MM.1S (cell line): ENCODE measurements around the gene LRRC1.

ENCODE experiments used
- DNase-seq: peaks from one replicate; pipeline ENCODE4 v3.0.0-alpha.2; 2015
- H2AFZ ChIP-seq: fragments of 300-600 bp; sonication (generic); 2 replicates; pipeline ENCODE4 v1.6.0; 2016; ENCODE audit warnings: antibody characterized with exemption, low read length
- H3F3A ChIP-seq: fragments of 300-600 bp; sonication (generic); 2 replicates; pipeline ENCODE4 v1.6.1; 2016; ENCODE audit warnings: mild to moderate bottlenecking, antibody characterized with exemption, low read length, moderate library complexity, mixed read lengths; ENCODE audit not compliant: insufficient read depth
- H3K27ac ChIP-seq: fragments of 300-600 bp; sonication (generic); 2 replicates; pipeline ENCODE4 v1.5.1; 2016; ENCODE audit warnings: mild to moderate bottlenecking, low read length
- H3K27me3 ChIP-seq: fragments of 300-600 bp; sonication (generic); replicated peaks from 2 replicates; pipeline ENCODE4 v1.6.0; 2016; ENCODE audit warnings: low read length; ENCODE audit not compliant: insufficient read depth
- H3K36me3 ChIP-seq: fragments of 300-600 bp; sonication (generic); replicated peaks from 2 replicates; pipeline ENCODE4 v1.6.1; 2016; ENCODE audit warnings: mild to moderate bottlenecking, low read length, mixed read lengths; ENCODE audit not compliant: insufficient read depth
- H3K4me1 ChIP-seq: fragments of 300-600 bp; sonication (generic); 2 replicates; pipeline ENCODE4 v1.6.1; 2016; ENCODE audit warnings: low read length, mixed read lengths
- H3K4me2 ChIP-seq: fragments of 300-600 bp; sonication (generic); 2 replicates; pipeline ENCODE4 v1.6.0; 2016; ENCODE audit warnings: low read depth, low read length
- H3K4me3 ChIP-seq: fragments of 300-600 bp; sonication (generic); 2 replicates; pipeline ENCODE4 v1.5.1; 2016; ENCODE audit warnings: low read length, mixed read lengths
- H3K79me2 ChIP-seq: fragments of 300-600 bp; sonication (generic); 2 replicates; pipeline ENCODE4 v1.6.1; 2016; ENCODE audit warnings: mixed run types, low read length, mixed read lengths
- H3K9ac ChIP-seq: fragments of 300-600 bp; sonication (generic); 2 replicates; pipeline ENCODE4 v1.6.1; 2016; ENCODE audit warnings: low read length, mixed read lengths
- H3K9me2 ChIP-seq: fragments of 300-600 bp; sonication (generic); replicated peaks from 2 replicates; pipeline ENCODE4 v1.6.1; 2016; ENCODE audit warnings: mild to moderate bottlenecking, low read length, mixed read lengths; ENCODE audit not compliant: insufficient read depth
- H3K9me3 ChIP-seq: fragments of 300-600 bp; sonication (generic); replicated peaks from 2 replicates; pipeline ENCODE4 v1.6.1; 2016; ENCODE audit warnings: mild to moderate bottlenecking, low read length, mixed read lengths; ENCODE audit not compliant: insufficient read depth
- H4K20me1 ChIP-seq: fragments of 300-600 bp; sonication (generic); 2 replicates; pipeline ENCODE4 v1.6.1; 2016; ENCODE audit warnings: mild to moderate bottlenecking, low read length, moderate library complexity, mixed read lengths; ENCODE audit not compliant: insufficient read depth
- CTCF ChIP-seq: fragments of 300-600 bp; sonication (generic); IDR thresholded peaks from 2 replicates; pipeline ENCODE4 v1.5.1; 2016; ENCODE audit warnings: antibody characterized with exemption, low read length, mixed read lengths
- EZH2 ChIP-seq: fragments of 300-600 bp; sonication (generic); optimal IDR thresholded peaks from 2 replicates; pipeline ENCODE3; 2017; ENCODE audit warnings: low read depth, mild to moderate bottlenecking, antibody characterized with exemption, low read length, mixed read lengths
- EZH2phosphoT487 ChIP-seq: fragments of 300-600 bp; sonication (generic); IDR thresholded peaks from 2 replicates; pipeline ENCODE4 v1.6.1; 2018; ENCODE audit warnings: antibody characterized with exemption, low read length

The LRRC1 gene

GRCh38 chr6:53811082-53811481 is 16.3 kb downstream of the LRRC1 start:
- peak; percentile 97 for DNase-seq

GRCh38 chr6:53811746-53812145 is 16.9 kb downstream of the LRRC1 start:
- Histone ChIP-seq H3K27ac (peak overlapping the region; percentile 94), H3K4me1 (peaks cover 56% of the 10 kb centered on the region), H3F3A (peaks cover 30% of the 10 kb centered on the region), H3K9me2 (no peaks in the 10 kb centered on the region), H3K9me3 (no peaks in the 10 kb centered on the region), H3K27me3 (no peaks in the 10 kb centered on the region), H3K36me3 (no peaks in the 10 kb centered on the region), H3K9ac (peak overlapping the region; percentile 76), H4K20me1 (no peaks in the 10 kb centered on the region), H3K4me3 (peak overlapping the region; percentile 54; the same call in 1 of the 2 replicates), H2AFZ (no peak overlapping the region), H3K79me2 (peaks cover 85% of the 10 kb centered on the region), H3K4me2 (peak overlapping the region; percentile 95)
- peak; percentile 10 for DNase-seq
- no peak for TF ChIP-seq EZH2phosphoT487
- TF ChIP-seq EZH2: no peak
- TF ChIP-seq CTCF: no peak

More at GRCh38 chr6:53811082-53811481, 16.3 kb downstream of the LRRC1 start:
- H3K79me2 ChIP-seq: peaks cover 85% of the 10 kb centered on the region
- H3K9ac ChIP-seq: peak overlapping the region; percentile 76
- no peaks in the 10 kb centered on the region for H3K9me2 ChIP-seq
- H3K4me2 ChIP-seq: peak overlapping the region; percentile 95
- peaks cover 56% of the 10 kb centered on the region for H3K4me1 ChIP-seq
- H3K27ac ChIP-seq: peak overlapping the region; percentile 94
- H3K4me3 ChIP-seq: peak overlapping the region; percentile 54
- 0 out of 2 replicates have a peak overlapping the region, but pooled peaks have one; percentile 22 for H2AFZ ChIP-seq
- peaks cover 30% of the 10 kb centered on the region for H3F3A ChIP-seq
- no peaks in the 10 kb centered on the region for H3K27me3 ChIP-seq
- no peaks in the 10 kb centered on the region for H4K20me1 ChIP-seq
- no peaks in the 10 kb centered on the region for H3K36me3 ChIP-seq
- H3K9me3 ChIP-seq: no peaks in the 10 kb centered on the region
- TF ChIP-seq EZH2 (no peak), CTCF (no peak), EZH2phosphoT487 (no peak)

GRCh38 chr6:53813096-53813495 is 18.3 kb downstream of the LRRC1 start:
- no peaks in the 10 kb centered on the region for H4K20me1 ChIP-seq
- no peaks in the 10 kb centered on the region for H3K36me3 ChIP-seq
- peaks cover 52% of the 10 kb centered on the region for H3K4me1 ChIP-seq
- no peak overlapping the region for H3K9ac ChIP-seq
- no peaks in the 10 kb centered on the region for H3K9me2 ChIP-seq
- H3F3A ChIP-seq: peaks cover 30% of the 10 kb centered on the region
- peak overlapping the region; percentile 30 for H3K4me2 ChIP-seq
- TF ChIP-seq EZH2: no peak
- no peak for TF ChIP-seq CTCF
- no peak for TF ChIP-seq EZH2phosphoT487
- no peak overlapping the region for H3K4me3 ChIP-seq
- no peaks in the 10 kb centered on the region for H3K9me3 ChIP-seq
- no peak for DNase-seq
- no peaks in the 10 kb centered on the region for H3K27me3 ChIP-seq
- H2AFZ ChIP-seq: no peak overlapping the region
- H3K79me2 ChIP-seq: peaks cover 84% of the 10 kb centered on the region
- H3K27ac ChIP-seq: no peak overlapping the region; the same call in 1 of the 2 replicates
